Lower leg skin (tissue), 4 donors: ENCODE results near the gene FMO3. TPM values are rescaled to one million over a fixed set of nuclear protein-coding genes. Genes with fewer than 3 reads are reported as not detected.

Experiments
- DNase-seq, 2 donors: peaks; one replicate each; pipeline ENCODE4 v3.0.0-alpha.2; 2019; ENCODE audit warnings: low spot score in 2 of 2
- H3K4me3 ChIP-seq: fragments of 200-600 bp; sonication (generic); 2 replicates; pipeline ENCODE4 v1.5.1; 2017; ENCODE audit warnings: mild to moderate bottlenecking, low read depth; ENCODE audit not compliant: poor library complexity, severe bottlenecking
- CTCF ChIP-seq, 3 donors: fragments of 450-650 bp; IDR thresholded peaks; one replicate each; pipeline ENCODE4 v1.5.1; 2016; ENCODE audit warnings: antibody characterized with exemption in 3 of 3, mild to moderate bottlenecking in 3 of 3, moderate library complexity in 2 of 3
- POLR2A ChIP-seq, 2 donors: fragments of 450-650 bp; IDR thresholded peaks; one replicate each; pipeline ENCODE4 v1.6.1; 2016 to 2017; ENCODE audit warnings: antibody characterized with exemption in 2 of 2, mild to moderate bottlenecking in 1 of 2, moderate library complexity in 1 of 2
- WGBS, 2 donors: methylation state at CpG; one replicate each; pipeline ENCODE4 v1.1.5; 2018; 5-methylcytosine and 5-hydroxymethylcytosine counted together
- intact Hi-C: fragments of 100-400 bp; cut with DNase I; formaldehyde crosslinking; loops from one replicate; pipeline ENCODE4 v1.15.0; 2023; ENCODE audit warnings: low total_unique reads
- total RNA-seq, 4 donors: library from RNA; depleted of rRNA; stranded (reverse); fragments of >200 nt; gene quantifications; one replicate each; pipeline ENCODE4 v1.1.0, GENCODE V29; 2016

FMO3 gene
- total RNA-seq, 4 donors from 2014 or later, result 0.84 to 3.2 (median 2.1) TPM

- no peak overlapping the region for H3K4me3 ChIP-seq
- WGBS, 2 donors, result 87 to 93% methylated on average over 4 of the region's 4 CpGs
- DNase-seq, result no peak
- TF ChIP-seq POLR2A (IDR thresholded peaks at IDR 0.05) (no peak), CTCF (IDR thresholded peaks at IDR 0.05) (no peak)
- intact Hi-C loops, result no loop called here
Measured at GRCh38 chr1:171062902-171063301, 27.8 kb upstream of the FMO3 start.

GRCh38 chr1:171075041-171075440 is 15.7 kb upstream of the FMO3 start:
- intact Hi-C loops, result no loop called here
- no peak for TF ChIP-seq POLR2A (IDR thresholded peaks at IDR 0.05)
- TF ChIP-seq CTCF (IDR thresholded peaks at IDR 0.05), result no peak
- 71 to 77% methylated on average over 3 of the region's 3 CpGs for WGBS, 2 donors
- no peak overlapping the region for H3K4me3 ChIP-seq
- DNase-seq, result no peak

GRCh38 chr1:171081314-171081753 is 9.4 kb upstream of the FMO3 start:
- TF ChIP-seq POLR2A (IDR thresholded peaks at IDR 0.05), result no peak
- no peak for TF ChIP-seq CTCF (IDR thresholded peaks at IDR 0.05)
- no peak for DNase-seq
- intact Hi-C loops, result no loop called here
- H3K4me3 ChIP-seq, result no peak overlapping the region

- 77 to 79% methylated on average over 7 of the region's 7 CpGs for WGBS, 2 donors
- TF ChIP-seq POLR2A (IDR thresholded peaks at IDR 0.05), result no peak
- TF ChIP-seq CTCF (IDR thresholded peaks at IDR 0.05), result no peak
- no peak for DNase-seq
- no peak overlapping the region for H3K4me3 ChIP-seq
- intact Hi-C loops, result no loop called here
Measured at GRCh38 chr1:171081763-171082201, 8.9 kb upstream of the FMO3 start.

DNA sequence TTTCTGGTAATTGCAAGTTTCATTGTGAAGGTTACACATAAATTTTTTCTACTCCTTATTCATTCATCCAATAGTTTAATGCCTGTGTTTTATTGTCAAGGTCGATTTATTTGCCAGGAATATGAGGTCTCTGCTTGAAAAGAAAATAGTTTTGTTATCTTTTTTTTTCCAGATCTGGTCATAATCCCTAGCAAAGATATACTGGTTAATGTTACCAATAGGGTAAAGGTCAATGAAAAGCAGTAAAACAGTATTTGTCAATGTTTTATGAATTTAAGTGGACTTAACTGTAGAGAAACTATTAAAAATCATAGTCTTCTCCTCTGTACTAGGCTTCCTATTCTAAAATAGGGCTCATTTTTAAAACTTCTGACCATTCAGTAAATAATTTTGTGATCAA is 8.1 kb upstream of the FMO3 start:
- 63 to 81% methylated on average over 1 of the region's 1 CpG for WGBS, 2 donors
- no peak for TF ChIP-seq POLR2A (IDR thresholded peaks at IDR 0.05)
- no peak for TF ChIP-seq CTCF (IDR thresholded peaks at IDR 0.05)
- no peak overlapping the region for H3K4me3 ChIP-seq
- DNase-seq, result no peak
- intact Hi-C loops, result no loop called here

GRCh38 chr1:171083222-171083621 is 7.5 kb upstream of the FMO3 start:
- intact Hi-C loops, result no loop called here
- TF ChIP-seq CTCF (IDR thresholded peaks at IDR 0.05) (no peak), POLR2A (IDR thresholded peaks at IDR 0.05) (no peak)
- no peak for DNase-seq
- 60 to 64% methylated on average over 5 of the region's 5 CpGs for WGBS, 2 donors
- H3K4me3 ChIP-seq, result no peak overlapping the region
